SK-N-SH (cell line): ENCODE data around the gene TTC22. TPM values are rescaled to one million over a fixed set of nuclear protein-coding genes. Genes with fewer than 3 reads are reported as not detected.

Experiments used
- CTCF ChIA-PET: fragments of 300-600, 350-600 bp; formaldehyde crosslinking; extraction: SDS; loops from one replicate; lab custom pipeline; 2021; lab: Yijun Ruan, JAX
- POLR2A ChIA-PET: fragments of 350-600 bp; sonication (Branson Sonifier 250); formaldehyde crosslinking; extraction: SDS; loops from one replicate; lab custom pipeline; 2020; ENCODE audit warnings: antibody characterized with exemption, inconsistent platforms; lab: Yijun Ruan, JAX
- DNase-seq: peaks from one replicate; pipeline ENCODE4 v3.0.0; 2012
- H2AFZ ChIP-seq: fragments of 200-600 bp; sonication (generic); 2 replicates; pipeline ENCODE4 v1.8.1; 2016; ENCODE audit warnings: antibody characterized with exemption, mild to moderate bottlenecking, low read depth
- H3F3A ChIP-seq: fragments of 200-600 bp; sonication (generic); replicated peaks from 2 replicates; pipeline ENCODE3; 2016; ENCODE audit warnings: antibody characterized with exemption, mild to moderate bottlenecking; ENCODE audit not compliant: insufficient read depth
- H3K27ac ChIP-seq, 2 experiments: fragments of 200-500 bp in 1 of 2; fragments of 200-600 bp in 1 of 2; sonication (Bioruptor generic) in 1 of 2; sonication (generic), shearing (Covaris generic) in 1 of 2; 2 replicates each; pipeline versions ENCODE4 v1.5.1 to v1.6.1; 2014 to 2016; ENCODE audit warnings: low read depth in 2 of 2, inconsistent platforms in 1 of 2, low read length in 1 of 2, mild to moderate bottlenecking in 1 of 2, mixed read lengths in 1 of 2
- H3K27me3 ChIP-seq: fragments of 200-600 bp; sonication (generic), shearing (Covaris generic); 2 replicates; pipeline ENCODE4 v1.6.1; 2016; ENCODE audit warnings: mixed run types; ENCODE audit not compliant: insufficient read depth
- H3K36me3 ChIP-seq, 2 experiments: fragments of 200-500 bp in 1 of 2; fragments of 200-600 bp in 1 of 2; sonication (Bioruptor generic) in 1 of 2; sonication (generic) in 1 of 2; replicated peaks in 1 of 2; 2 replicates each; pipeline versions ENCODE3 to v1.5.1; 2014 to 2016; ENCODE audit warnings: low read length in 1 of 2, mild to moderate bottlenecking in 1 of 2; ENCODE audit not compliant: insufficient read depth in 2 of 2, control insufficient read depth in 1 of 2
- H3K4me1 ChIP-seq, 2 experiments: fragments of 200-500 bp in 1 of 2; fragments of 200-600 bp in 1 of 2; sonication (Bioruptor generic) in 1 of 2; sonication (generic), shearing (Covaris generic) in 1 of 2; 2 replicates each; pipeline versions ENCODE4 v1.5.1 to v1.6.1; 2014 to 2016; ENCODE audit warnings: low read depth in 1 of 2, low read length in 1 of 2, mixed run types in 1 of 2; ENCODE audit not compliant: insufficient read depth in 2 of 2, control insufficient read depth in 1 of 2
- H3K4me2 ChIP-seq: fragments of 200-600 bp; sonication (generic), shearing (Covaris generic); 2 replicates; pipeline ENCODE4 v1.6.1; 2017; ENCODE audit warnings: mixed run types
- H3K4me3 ChIP-seq, 2 experiments: fragments of 200-500 bp in 1 of 2; fragments of 200-600 bp in 1 of 2; sonication (Bioruptor generic) in 1 of 2; sonication (generic), shearing (Covaris generic) in 1 of 2; 2 replicates each; pipeline versions ENCODE4 v1.5.1 to v1.8.1; 2014 to 2016; ENCODE audit warnings: low read depth in 2 of 2, inconsistent platforms in 1 of 2, low read length in 1 of 2, mild to moderate bottlenecking in 1 of 2, mixed read lengths in 1 of 2, moderate library complexity in 1 of 2
- H3K79me2 ChIP-seq: fragments of 200-600 bp; sonication (generic); 2 replicates; pipeline ENCODE4 v1.8.1; 2017; ENCODE audit warnings: mild to moderate bottlenecking; ENCODE audit not compliant: insufficient read depth
- H3K9ac ChIP-seq: fragments of 200-600 bp; sonication (generic); 2 replicates; pipeline ENCODE4 v1.6.1; 2017; ENCODE audit warnings: mixed run types
- H3K9me2 ChIP-seq: fragments of 200-600 bp; sonication (generic); 2 replicates; pipeline ENCODE4 v1.6.1; 2017; ENCODE audit warnings: mixed run types
- H3K9me3 ChIP-seq: fragments of 200-600 bp; sonication (generic); 2 replicates; pipeline ENCODE4 v1.6.1; 2017; ENCODE audit warnings: mixed run types, mild to moderate bottlenecking, moderate library complexity
- H4K20me1 ChIP-seq: fragments of 200-600 bp; sonication (generic); 2 replicates; pipeline ENCODE4 v1.6.1; 2017; ENCODE audit warnings: mild to moderate bottlenecking, mixed run types; ENCODE audit not compliant: insufficient read depth
- EZH2phosphoT487 ChIP-seq: fragments of 200-600 bp; sonication (generic); IDR thresholded peaks from 2 replicates; pipeline ENCODE4 v1.6.1; 2017; ENCODE audit warnings: low read depth, mixed run types, mild to moderate bottlenecking, antibody characterized with exemption, moderate library complexity, borderline replicate concordance
- GATA2 ChIP-seq: sonication (generic); formaldehyde crosslinking; IDR thresholded peaks from 2 replicates; pipeline ENCODE4 v1.5.0; 2020; ENCODE audit warnings: mild to moderate bottlenecking, missing genetic modification reagents
- MXI1 ChIP-seq: IDR thresholded peaks from 2 replicates; pipeline ENCODE4 v1.6.1; 2012; ENCODE audit warnings: mild to moderate bottlenecking, low read depth, low read length, improper control_type of control experiment
- NRF1 ChIP-seq: IDR thresholded peaks from 2 replicates; pipeline ENCODE4 v1.6.1; 2012; ENCODE audit warnings: low read depth, mild to moderate bottlenecking, low read length
- SIN3A ChIP-seq: IDR thresholded peaks from 2 replicates; pipeline ENCODE4 v1.6.1; 2012; ENCODE audit warnings: low read depth, mild to moderate bottlenecking, low read length, moderate library complexity, borderline replicate concordance
- SMC3 ChIP-seq: IDR thresholded peaks from 2 replicates; pipeline ENCODE4 v1.6.1; 2012; ENCODE audit warnings: low read depth, low read length, improper control_type of control experiment
- TAF1 ChIP-seq: IDR thresholded peaks from 2 replicates; pipeline ENCODE4 v1.6.1; 2012; ENCODE audit warnings: low read depth, mild to moderate bottlenecking, low read length, moderate library complexity, borderline replicate concordance
- TEAD4 ChIP-seq: IDR thresholded peaks from 2 replicates; pipeline ENCODE4 v1.4.0; 2012; ENCODE audit warnings: mild to moderate bottlenecking, borderline replicate concordance; ENCODE audit not compliant: insufficient read depth
- USF1 ChIP-seq: IDR thresholded peaks from 2 replicates; pipeline ENCODE4 v1.4.0; 2012; ENCODE audit warnings: low read depth, borderline replicate concordance
- USF2 ChIP-seq: fragments of 150-350 bp; IDR thresholded peaks from 2 replicates; pipeline ENCODE4 v1.6.1; 2017; ENCODE audit warnings: antibody characterized with exemption, low read length, low read depth, borderline replicate concordance
- WGBS: methylation state at CpG from one replicate; pipeline ENCODE4 v1.1.6; 2017; ENCODE audit warnings: low lambda C conversion rate; 5-methylcytosine and 5-hydroxymethylcytosine counted together
- polyA plus RNA-seq, 3 experiments: library from polyadenylated mRNA; depleted of rRNA; stranded (reverse); fragments of >200 nt; gene quantifications; 2 replicates each; pipeline ENCODE4 v1.2.3, GENCODE V29; 2012

Gene TTC22
- polyA plus RNA-seq, 1 of the 3 experiments (the other 2 are of a cell fraction): not detected

GRCh38 chr1:54846301-54846700, 45.2 kb upstream of the TTC22 start:
- no peaks in the 10 kb centered on the region for H4K20me1 ChIP-seq
- H3K4me2 ChIP-seq: no peak overlapping the region
- no peaks in the 10 kb centered on the region for H3K27me3 ChIP-seq
- H3K4me3 ChIP-seq: no peak overlapping the region
- CTCF ChIA-PET: no interaction called here
- no peaks in the 10 kb centered on the region for H3K9me3 ChIP-seq
- H2AFZ ChIP-seq: no peak overlapping the region
- H3K27ac ChIP-seq: no peak overlapping the region
- no peak overlapping the region for H3K9ac ChIP-seq
- H3K36me3 ChIP-seq: no peaks in the 10 kb centered on the region
- no peak for TF ChIP-seq USF1
- no peak for TF ChIP-seq SMC3
- TF ChIP-seq, all 33 proteins: peak for 0
- H3K4me1 ChIP-seq: no peaks in the 10 kb centered on the region
- DNase-seq: no peak
- WGBS: 90% methylated on average over 3 of the region's 3 CpGs
- no peaks in the 10 kb centered on the region for H3K79me2 ChIP-seq
- no peaks in the 10 kb centered on the region for H3F3A ChIP-seq
- POLR2A ChIA-PET: no interaction called here
- H3K9me2 ChIP-seq: no peaks in the 10 kb centered on the region

- no peak for DNase-seq
- no peaks in the 10 kb centered on the region for H3K9me3 ChIP-seq
- no peaks in the 10 kb centered on the region for H3F3A ChIP-seq
- H3K27me3 ChIP-seq: no peaks in the 10 kb centered on the region
- no peak for TF ChIP-seq TAF1
- TF ChIP-seq USF1: no peak
- no peak for TF ChIP-seq NRF1
- TF ChIP-seq USF2: no peak
- TF ChIP-seq, all 33 proteins: peak for 0
- Histone ChIP-seq H3K36me3 (no peaks in the 10 kb centered on the region), H4K20me1 (no peaks in the 10 kb centered on the region), H3K9me2 (no peaks in the 10 kb centered on the region), H3K4me3 (no peak overlapping the region), H3K27ac (no peak overlapping the region), H2AFZ (no peak overlapping the region), H3K4me1 (no peaks in the 10 kb centered on the region), H3K79me2 (no peaks in the 10 kb centered on the region), H3K4me2 (no peak overlapping the region), H3K9ac (no peak overlapping the region)
- 98% methylated on average over 5 of the region's 5 CpGs for WGBS
- ChIA-PET CTCF (no interaction called here), POLR2A (no interaction called here)
These were observed 44.6 kb upstream of the TTC22 start for GRCh38 chr1:54845772-54846171.

- Histone ChIP-seq H3K9ac (no peak overlapping the region), H3K36me3 (no peaks in the 10 kb centered on the region), H3K27me3 (no peaks in the 10 kb centered on the region), H3F3A (no peaks in the 10 kb centered on the region), H3K27ac (no peak overlapping the region), H3K4me1 (no peaks in the 10 kb centered on the region), H3K79me2 (no peaks in the 10 kb centered on the region), H3K4me2 (no peak overlapping the region), H2AFZ (no peak overlapping the region), H4K20me1 (no peaks in the 10 kb centered on the region), H3K9me2 (no peaks in the 10 kb centered on the region), H3K4me3 (no peak overlapping the region), H3K9me3 (no peaks in the 10 kb centered on the region)
- TF ChIP-seq EZH2phosphoT487 (no peak), SIN3A (no peak), GATA2 (no peak), MXI1 (no peak), TEAD4 (no peak)
- 54% methylated on average over 3 of the region's 3 CpGs for WGBS
- POLR2A ChIA-PET: no interaction called here
- CTCF ChIA-PET: no interaction called here
- DNase-seq: no peak
These were observed 43.4 kb upstream of the TTC22 start for GRCh38 chr1:54844564-54844963.
